Activated CD8-positive, alpha-beta T cell treated with anti-CD3 and anti-CD28 coated beads for 36 hours (primary cell): ENCODE data around the gene ACAD8. TPM values are rescaled to one million over a fixed set of nuclear protein-coding genes. Genes with fewer than 3 reads are reported as not detected.
"Not testable (repeated sequence)": the region's sequence is repeated elsewhere in the genome, so short reads cannot be mapped to it uniquely, and the experiment has no call there.

Source experiments
- ATAC-seq: fragments of 200-7000 bp; cut with Tn5 transposase; one replicate; pipeline ENCODE4 v1.10.0; 2021; ENCODE audit warnings: mild to moderate bottlenecking, moderate library complexity
- CTCF ChIA-PET: fragments of 350-600 bp; sonication (Branson Sonifier 250); formaldehyde crosslinking; loops from one replicate; lab custom pipeline; 2021; ENCODE audit warnings: antibody characterized with exemption; lab: Charles Lee
- POLR2A ChIA-PET: fragments of 350-600 bp; sonication (Branson Sonifier 250); formaldehyde crosslinking; loops from one replicate; lab custom pipeline; 2021; ENCODE audit warnings: antibody characterized with exemption; lab: Charles Lee
- DNase-seq: peaks from one replicate; pipeline ENCODE4 v3.0.0-alpha.2; 2020
- H3K27ac Mint-ChIP-seq: one replicate; pipeline ENCODE4 v1.8.0; 2021; ENCODE audit warnings: mild to moderate bottlenecking, mixed read lengths
- H3K27me3 Mint-ChIP-seq: one replicate; pipeline ENCODE4 v1.8.0; 2021; ENCODE audit warnings: mixed read lengths
- H3K36me3 Mint-ChIP-seq: one replicate; pipeline ENCODE4 v1.8.0; 2021; ENCODE audit warnings: low read depth, mixed read lengths
- H3K4me1 Mint-ChIP-seq: one replicate; pipeline ENCODE4 v1.8.0; 2021; ENCODE audit warnings: low read depth, mixed read lengths
- H3K4me3 Mint-ChIP-seq: one replicate; pipeline ENCODE4 v1.8.0; 2021; ENCODE audit warnings: mild to moderate bottlenecking, moderate library complexity, mixed read lengths
- H3K9me3 Mint-ChIP-seq: one replicate; pipeline ENCODE4 v1.8.0; 2021; ENCODE audit warnings: mixed read lengths
- intact Hi-C: fragments of 100-400 bp; cut with micrococcal nuclease; formaldehyde crosslinking; loops from one replicate; pipeline ENCODE4 v1.10.0; 2022
- total RNA-seq, 2 experiments: library from RNA; stranded (reverse); gene quantifications; one replicate each; pipeline ENCODE4 v1.2.3, GENCODE V29; 2021
- TF ChIP-seq, protein P1 (sequence below): fragments of 200-600 bp; IDR thresholded peaks from one replicate; pipeline ENCODE4 v1.8.0; 2022; ENCODE audit warnings: antibody characterized with exemption, mild to moderate bottlenecking

Gene ACAD8
- total RNA-seq, 2 experiments from 2014 or later = 13.1 to 13.8 TPM

DNA sequence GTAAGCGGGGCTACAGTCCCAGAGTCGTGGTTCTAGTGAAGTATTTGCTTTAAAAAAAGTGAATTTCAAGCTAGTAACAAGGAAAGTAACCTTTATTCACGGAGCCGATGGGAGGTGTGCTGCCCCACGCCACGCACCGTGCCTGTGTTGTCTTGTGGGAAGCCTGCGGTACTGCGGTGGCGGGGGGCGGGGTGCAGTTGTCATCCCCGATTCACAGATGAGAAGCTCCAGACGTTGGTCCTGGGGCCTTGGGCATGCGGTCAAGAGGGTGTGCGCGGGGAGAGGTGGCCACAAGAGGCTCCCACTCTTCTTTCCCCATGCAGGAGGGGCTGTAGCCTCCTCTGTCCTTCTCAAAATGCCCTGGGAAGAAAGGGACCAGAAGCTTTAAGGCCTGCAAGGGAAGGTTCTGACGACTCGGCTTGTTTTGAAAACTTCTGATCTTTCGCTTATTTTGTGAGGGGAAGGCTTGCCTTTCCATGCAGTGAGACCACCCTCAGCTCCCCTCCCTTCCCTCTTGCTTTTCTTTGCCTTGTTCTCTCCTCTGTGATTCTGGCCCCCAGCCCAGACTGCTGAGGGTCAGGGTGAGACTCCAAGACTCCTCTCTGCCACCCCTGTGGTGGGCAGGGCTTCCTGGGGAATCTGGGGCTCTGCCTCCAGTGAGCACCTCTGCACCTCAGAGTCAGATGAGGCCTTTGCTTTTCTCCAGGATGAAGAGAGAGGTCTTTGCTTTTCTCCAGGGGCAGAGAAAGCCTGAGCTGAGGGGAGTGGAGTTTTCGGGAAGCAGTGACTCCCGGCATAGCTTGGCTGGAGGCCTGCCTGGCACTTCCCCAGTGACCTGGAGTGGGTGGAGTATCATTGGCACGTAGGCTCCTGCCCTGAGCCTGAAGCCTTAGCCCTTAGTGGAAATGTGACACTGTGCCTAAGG is 29.0 kb downstream of the ACAD8 start:
- Mint-ChIP-seq H3K4me3 (no peak overlapping the region), H3K4me1 (peaks cover 6% of the 10 kb centered on the region), H3K27ac (no peak overlapping the region), H3K36me3 (peaks cover 21% of the 10 kb centered on the region), H3K9me3 (peaks cover 2% of the 10 kb centered on the region), H3K27me3 (peaks cover under 1% of the 10 kb centered on the region)
- TF ChIP-seq, protein P1, sequence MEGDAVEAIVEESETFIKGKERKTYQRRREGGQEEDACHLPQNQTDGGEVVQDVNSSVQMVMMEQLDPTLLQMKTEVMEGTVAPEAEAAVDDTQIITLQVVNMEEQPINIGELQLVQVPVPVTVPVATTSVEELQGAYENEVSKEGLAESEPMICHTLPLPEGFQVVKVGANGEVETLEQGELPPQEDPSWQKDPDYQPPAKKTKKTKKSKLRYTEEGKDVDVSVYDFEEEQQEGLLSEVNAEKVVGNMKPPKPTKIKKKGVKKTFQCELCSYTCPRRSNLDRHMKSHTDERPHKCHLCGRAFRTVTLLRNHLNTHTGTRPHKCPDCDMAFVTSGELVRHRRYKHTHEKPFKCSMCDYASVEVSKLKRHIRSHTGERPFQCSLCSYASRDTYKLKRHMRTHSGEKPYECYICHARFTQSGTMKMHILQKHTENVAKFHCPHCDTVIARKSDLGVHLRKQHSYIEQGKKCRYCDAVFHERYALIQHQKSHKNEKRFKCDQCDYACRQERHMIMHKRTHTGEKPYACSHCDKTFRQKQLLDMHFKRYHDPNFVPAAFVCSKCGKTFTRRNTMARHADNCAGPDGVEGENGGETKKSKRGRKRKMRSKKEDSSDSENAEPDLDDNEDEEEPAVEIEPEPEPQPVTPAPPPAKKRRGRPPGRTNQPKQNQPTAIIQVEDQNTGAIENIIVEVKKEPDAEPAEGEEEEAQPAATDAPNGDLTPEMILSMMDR = no peak
- ATAC-seq = no peak
- intact Hi-C loops = no loop called here
- no peak for DNase-seq
- CTCF ChIA-PET = interaction anchor here (1.2 to 1.5 kb wide), 2 partner anchors 20 to 232 kb away, joined by 3 to 4 read pairs; no protein-coding TSS in a partner anchor
- POLR2A ChIA-PET = interaction anchor here (1.5 kb wide), 1 partner anchor 13 kb away, joined by 3 read pairs; no protein-coding TSS in a partner anchor

GRCh38 chr11:134283461-134284230 is 30.3 kb downstream of the ACAD8 start:
- H3K27me3 Mint-ChIP-seq = no peaks in the 10 kb centered on the region
- H3K36me3 Mint-ChIP-seq = peaks cover 11% of the 10 kb centered on the region
- H3K4me1 Mint-ChIP-seq = peaks cover 3% of the 10 kb centered on the region
- no peak overlapping the region for H3K4me3 Mint-ChIP-seq
- peaks cover under 1% of the 10 kb centered on the region for H3K9me3 Mint-ChIP-seq
- ChIA-PET POLR2A (interaction anchor here (1.0 to 1.5 kb wide), 2 partner anchors 11 to 14 kb away, joined by 3 read pairs; no protein-coding TSS in a partner anchor), CTCF (interaction anchor here (1.5 kb wide), 1 partner anchor 234 kb away, joined by 3 read pairs; no protein-coding TSS in a partner anchor)
- no peak overlapping the region for H3K27ac Mint-ChIP-seq
- intact Hi-C loops = no loop called here
- TF ChIP-seq, protein P1 = no peak
- DNase-seq = no peak
- no peak for ATAC-seq

- H3K9me3 Mint-ChIP-seq, DNase-seq, H3K4me3 Mint-ChIP-seq, H3K4me1 Mint-ChIP-seq, ATAC-seq, H3K27ac Mint-ChIP-seq, intact Hi-C loops, H3K36me3 Mint-ChIP-seq, H3K27me3 Mint-ChIP-seq: not testable (repeated sequence)
- CTCF ChIA-PET = interaction anchor here (1.5 kb wide), 1 partner anchor 234 kb away, joined by 3 read pairs; no protein-coding TSS in a partner anchor
- POLR2A ChIA-PET = interaction anchor here (1.0 kb wide), 1 partner anchor 11 kb away, joined by 3 read pairs; no protein-coding TSS in a partner anchor
Measured at GRCh38 chr11:134284349-134284748, 31.0 kb downstream of the ACAD8 start.

GRCh38 chr11:134287561-134287960 is 34.2 kb downstream of the ACAD8 start:
- ChIA-PET CTCF (no interaction called here), POLR2A (interaction anchor here (1.3 kb wide), 1 partner anchor 12 kb away, joined by 3 read pairs; the partner anchor contains the start of gene GLB1L3)
- Mint-ChIP-seq H3K36me3 (peaks cover 6% of the 10 kb centered on the region), H3K4me1 (no peaks in the 10 kb centered on the region), H3K4me3 (no peak overlapping the region), H3K27ac (no peak overlapping the region), H3K27me3 (no peaks in the 10 kb centered on the region), H3K9me3 (no peaks in the 10 kb centered on the region)
- intact Hi-C loops = no loop called here
- DNase-seq (no peak), ATAC-seq (no peak)
- TF ChIP-seq, protein P1 = no peak

GRCh38 chr11:134288486-134288885 is 35.1 kb downstream of the ACAD8 start:
- Mint-ChIP-seq H3K36me3 (peaks cover 6% of the 10 kb centered on the region), H3K4me1 (no peaks in the 10 kb centered on the region), H3K27ac (no peak overlapping the region), H3K4me3 (no peak overlapping the region), H3K9me3 (no peaks in the 10 kb centered on the region), H3K27me3 (no peaks in the 10 kb centered on the region)
- intact Hi-C loops = no loop called here
- TF ChIP-seq, protein P1 = no peak
- CTCF ChIA-PET = no interaction called here
- ATAC-seq (no peak), DNase-seq (no peak)
- POLR2A ChIA-PET = interaction anchor here (1.0 to 1.3 kb wide), 2 partner anchors 13 to 14 kb away, joined by 3 read pairs; partner anchors contain the start of gene GLB1L3
